GM12891 (cell line): ENCODE measurements around the gene PNLIPRP2.

Experiments
- POLR2A ChIP-seq: IDR thresholded peaks from 2 replicates; pipeline ENCODE4 v1.6.1; 2011; ENCODE audit warnings: low read depth, low read length, control low read depth
- POLR2AphosphoS5 ChIP-seq: IDR thresholded peaks from 2 replicates; pipeline ENCODE4 v1.6.1; 2011; ENCODE audit warnings: low read depth, low read length, control low read depth
- POU2F2 ChIP-seq: IDR thresholded peaks from 2 replicates; pipeline ENCODE4 v1.6.1; 2011; ENCODE audit warnings: low read depth, mild to moderate bottlenecking, control low read depth, low read length, moderate library complexity
- SPI1 ChIP-seq: IDR thresholded peaks from 2 replicates; pipeline ENCODE4 v1.6.1; 2011; ENCODE audit warnings: low read depth, low read length, control low read depth
- TAF1 ChIP-seq: IDR thresholded peaks from 2 replicates; pipeline ENCODE4 v1.6.1; 2011; ENCODE audit warnings: low read depth, low read length, control low read depth

DNA sequence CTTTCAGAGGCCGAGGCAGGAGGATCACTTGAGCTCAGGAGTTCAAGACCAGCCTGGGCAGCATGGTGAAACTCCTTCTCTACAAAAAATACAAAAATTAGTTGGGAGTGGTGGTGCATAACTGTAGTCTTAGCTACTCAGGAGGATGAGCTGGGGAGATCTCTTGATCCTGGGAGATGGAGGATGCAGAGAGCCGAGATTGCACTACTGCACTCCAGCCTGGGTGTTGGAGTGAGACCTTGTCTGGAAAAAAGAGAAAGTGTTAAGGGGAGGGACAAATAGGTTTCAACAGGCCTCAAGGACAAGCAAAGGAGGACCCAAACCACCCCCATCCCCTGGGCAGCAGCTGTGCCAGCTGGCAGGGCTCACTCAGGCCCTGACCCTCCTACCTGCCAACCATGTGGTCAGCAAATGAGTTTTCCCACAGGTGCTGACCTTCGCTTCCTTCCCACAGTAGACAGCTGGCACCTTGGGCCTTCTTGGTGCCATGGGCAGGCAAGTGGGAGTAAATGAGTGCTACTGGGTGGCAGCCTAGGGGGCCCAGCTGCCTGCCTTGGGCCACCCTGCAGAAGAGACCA lies 5.5 kb upstream of the PNLIPRP2 start:
- TF ChIP-seq POLR2AphosphoS5 (no peak), POLR2A (no peak), SPI1 (no peak), POU2F2 (no peak), TAF1 (no peak)
